Ascending aorta (tissue), 2 donors: ENCODE data around the gene SRSF7. TPM values are rescaled to one million over a fixed set of nuclear protein-coding genes. Genes with fewer than 3 reads are reported as not detected.
"Not testable (repeated sequence)": the region's sequence is repeated elsewhere in the genome, so short reads cannot be mapped to it uniquely, and the experiment has no call there.

Experiments used
- DNase-seq, 2 donors: peaks; one replicate each; pipeline ENCODE4 v3.0.0-alpha.2; 2019; ENCODE audit warnings: low spot score in 2 of 2
- H3K27ac ChIP-seq, 2 donors: fragments of 200-600 bp; sonication (generic); one replicate each; pipeline ENCODE4 v1.5.1; 2016 to 2017; ENCODE audit warnings: mild to moderate bottlenecking in 1 of 2
- H3K27me3 ChIP-seq: fragments of 200-600 bp; sonication (generic); one replicate; pipeline ENCODE4 v1.5.1; 2017
- H3K36me3 ChIP-seq, 2 donors: fragments of 200-600 bp; sonication (generic); one replicate each; pipeline ENCODE4 v1.5.1; 2016
- H3K4me1 ChIP-seq, 2 donors: fragments of 200-600 bp; sonication (generic); one replicate each; pipeline ENCODE4 v1.5.1; 2016 to 2017; ENCODE audit warnings: mild to moderate bottlenecking in 1 of 2
- H3K4me3 ChIP-seq, 2 donors: fragments of 200-600 bp; sonication (generic); one replicate each; pipeline ENCODE4 v1.5.1; 2016 to 2017; ENCODE audit warnings: mild to moderate bottlenecking in 1 of 2
- H3K9me3 ChIP-seq, 2 donors: fragments of 200-600 bp; sonication (generic); one replicate each; pipeline ENCODE4 v1.5.1; 2016
- CTCF ChIP-seq, 3 experiments: fragments of 200-600 bp in 2 of 3; fragments of 450-650 bp in 1 of 3; sonication (generic) in 2 of 3; IDR thresholded peaks; one replicate each; pipeline ENCODE4 v1.5.1; 2016 to 2019; ENCODE audit warnings: antibody characterized with exemption in 3 of 3, mild to moderate bottlenecking in 1 of 3, moderate library complexity in 1 of 3
- intact Hi-C: fragments of 100-400 bp; cut with DNase I; formaldehyde crosslinking; loops from one replicate; pipeline ENCODE4 v1.15.1; 2023
- total RNA-seq: library from RNA; depleted of rRNA; stranded (reverse); fragments of >200 nt; gene quantifications from one replicate; pipeline ENCODE4 v1.1.0, GENCODE V29; 2016

SRSF7 gene
- total RNA-seq, 1 donor from 2014 or later: 54.1 TPM

GRCh38 chr2:38712413-38712812, 38.7 kb downstream of the SRSF7 start:
- H3K4me3 ChIP-seq: no peak overlapping the region
- no peaks in the 10 kb centered on the region for H3K9me3 ChIP-seq
- no peak overlapping the region for H3K27ac ChIP-seq
- no peaks in the 10 kb centered on the region for H3K4me1 ChIP-seq
- intact Hi-C loops: loop anchor here (5.0 kb wide), 1 partner anchor 735 kb away; no protein-coding TSS in a partner anchor
- no peak for DNase-seq
- H3K27me3 ChIP-seq: no peaks in the 10 kb centered on the region
- peaks cover 0 to 3% of the 10 kb centered on the region in 2 donors for H3K36me3 ChIP-seq
- TF ChIP-seq CTCF (IDR thresholded peaks at IDR 0.05): no peak

GRCh38 chr2:38711558-38711957, 39.6 kb downstream of the SRSF7 start:
- H3K4me3 ChIP-seq: no peak overlapping the region
- TF ChIP-seq CTCF (IDR thresholded peaks at IDR 0.05): no peak
- peaks cover 0 to 3% of the 10 kb centered on the region in 2 donors for H3K36me3 ChIP-seq
- intact Hi-C loops: loop anchor here (5.0 kb wide), 1 partner anchor 734 kb away; no protein-coding TSS in a partner anchor
- no peaks in the 10 kb centered on the region for H3K27me3 ChIP-seq
- H3K27ac ChIP-seq: no peak overlapping the region
- H3K4me1 ChIP-seq: no peaks in the 10 kb centered on the region
- no peak for DNase-seq
- no peaks in the 10 kb centered on the region for H3K9me3 ChIP-seq

GRCh38 chr2:38709567-38710194, 41.5 kb downstream of the SRSF7 start:
- no peak for TF ChIP-seq CTCF (IDR thresholded peaks at IDR 0.05)
- H3K9me3 ChIP-seq: no peaks in the 10 kb centered on the region
- peaks cover 0 to 3% of the 10 kb centered on the region in 2 donors for H3K36me3 ChIP-seq
- intact Hi-C loops: loop anchor here (5.0 kb wide), 1 partner anchor 732 kb away; no protein-coding TSS in a partner anchor
- no peak overlapping the region for H3K4me3 ChIP-seq
- no peak overlapping the region for H3K27ac ChIP-seq
- no peak for DNase-seq
- H3K27me3 ChIP-seq: no peaks in the 10 kb centered on the region
- H3K4me1 ChIP-seq: no peaks in the 10 kb centered on the region

GRCh38 chr2:38708900-38709566, 42.1 kb downstream of the SRSF7 start:
- Histone ChIP-seq H3K36me3 (peaks cover 0 to 3% of the 10 kb centered on the region in 2 donors), H3K9me3 (no peaks in the 10 kb centered on the region), H3K4me3 (no peak overlapping the region), H3K27ac (no peak overlapping the region), H3K4me1 (no peaks in the 10 kb centered on the region), H3K27me3 (no peaks in the 10 kb centered on the region)
- intact Hi-C loops: no loop called here
- DNase-seq: no peak
- TF ChIP-seq CTCF (IDR thresholded peaks at IDR 0.05): no peak

- H3K4me3 ChIP-seq, H3K27me3 ChIP-seq, H3K27ac ChIP-seq, H3K9me3 ChIP-seq, intact Hi-C loops, H3K36me3 ChIP-seq, DNase-seq, H3K4me1 ChIP-seq: not testable (repeated sequence)
These were observed 42.7 kb downstream of the SRSF7 start for GRCh38 chr2:38708491-38708890.

- Histone ChIP-seq H3K9me3 (no peaks in the 10 kb centered on the region), H3K4me1 (no peaks in the 10 kb centered on the region), H3K4me3 (no peak overlapping the region), H3K27ac (no peak overlapping the region), H3K27me3 (no peaks in the 10 kb centered on the region), H3K36me3 (peaks cover 0 to 3% of the 10 kb centered on the region in 2 donors)
- no peak for DNase-seq
- intact Hi-C loops: no loop called here
- TF ChIP-seq CTCF (IDR thresholded peaks at IDR 0.05): no peak
These were observed 44.3 kb downstream of the SRSF7 start for GRCh38 chr2:38706846-38707345.
